NCI-H146 treated with DMSO at 0.1 percent for 48 hours (cell line): ENCODE data around the gene ARIH2.

Experiments
- DNase-seq: peaks from one replicate; lab custom pipeline; 2025; ENCODE audit not compliant: unreplicated experiment; lab: John Stamatoyannopoulos, UW

ARIH2 gene

GRCh38 chr3:48928679-48929078, 10.0 kb downstream of the ARIH2 start:
- DNase-seq = no peak

- no peak for DNase-seq
Measured at GRCh38 chr3:48929358-48930035, 10.9 kb downstream of the ARIH2 start.

GRCh38 chr3:48930590-48930989, 11.9 kb downstream of the ARIH2 start:
- DNase-seq = no peak

GRCh38 chr3:48931944-48932580, 13.4 kb downstream of the ARIH2 start:
- DNase-seq = no peak

GRCh38 chr3:48934333-48934991, 15.8 kb downstream of the ARIH2 start:
- no peak for DNase-seq

GRCh38 chr3:48935530-48935929, 16.9 kb downstream of the ARIH2 start:
- no peak for DNase-seq

GRCh38 chr3:48938156-48938555, 19.5 kb downstream of the ARIH2 start:
- DNase-seq = no peak

GRCh38 chr3:48938689-48939088, 20.0 kb downstream of the ARIH2 start:
- no peak for DNase-seq

GRCh38 chr3:48945432-48945831, 26.8 kb downstream of the ARIH2 start:
- DNase-seq = no peak

GRCh38 chr3:48945891-48946549, 27.4 kb downstream of the ARIH2 start:
- no peak for DNase-seq

- DNase-seq = no peak
Measured at GRCh38 chr3:48949376-48949717, 30.7 kb downstream of the ARIH2 start.

- no peak for DNase-seq
Measured at GRCh38 chr3:48950051-48950450, 31.4 kb downstream of the ARIH2 start.

- no peak for DNase-seq
Measured at GRCh38 chr3:48951764-48952163, 33.1 kb downstream of the ARIH2 start.

- peak; percentile 1 for DNase-seq
Measured at GRCh38 chr3:48952510-48953118, 34.0 kb downstream of the ARIH2 start.

- DNase-seq = no peak
Measured at GRCh38 chr3:48957006-48957705, 38.5 kb downstream of the ARIH2 start.

GRCh38 chr3:48960841-48961413, 42.3 kb downstream of the ARIH2 start:
- no peak for DNase-seq

- no peak for DNase-seq
Measured at GRCh38 chr3:48962340-48962739, 43.7 kb downstream of the ARIH2 start.

- DNase-seq = no peak
Measured at GRCh38 chr3:48962939-48963338, 44.3 kb downstream of the ARIH2 start.

- no peak for DNase-seq
Measured at GRCh38 chr3:48963591-48963990, 44.9 kb downstream of the ARIH2 start.

- no peak for DNase-seq
Measured at GRCh38 chr3:48966367-48966766, 47.7 kb downstream of the ARIH2 start.
